Frontal cortex (tissue), 4 donors: ENCODE data around the gene MAMLD1. TPM values are rescaled to one million over a fixed set of nuclear protein-coding genes. Genes with fewer than 3 reads are reported as not detected.
A peak's percentile ranks its signal among the peaks of the same experiment; 100 is the strongest.

ENCODE experiments used
- DNase-seq, 2 donors: peaks; one replicate each; pipeline ENCODE4 v3.0.0; 2012; ENCODE audit warnings: low spot score in 2 of 2
- FAIRE-seq: peaks from 2 replicates; lab custom pipeline; 2012; peaks lifted over from hg19 to GRCh38; lab: Jason Lieb, UNC
- total RNA-seq: library from RNA; depleted of rRNA; stranded (reverse); fragments of >200 nt; gene quantifications from one replicate; pipeline ENCODE4 v1.2.3, GENCODE V29; 2014
- donor health status: control.
- donor health status: control.
- donor health status: control.

Gene MAMLD1
- total RNA-seq, 1 donor from 2014 or later, result 2.4 TPM

GRCh38 chrX:150377005-150377404 is 13.9 kb downstream of the MAMLD1 start:
- FAIRE-seq (no peak), DNase-seq (no peak)

DNA sequence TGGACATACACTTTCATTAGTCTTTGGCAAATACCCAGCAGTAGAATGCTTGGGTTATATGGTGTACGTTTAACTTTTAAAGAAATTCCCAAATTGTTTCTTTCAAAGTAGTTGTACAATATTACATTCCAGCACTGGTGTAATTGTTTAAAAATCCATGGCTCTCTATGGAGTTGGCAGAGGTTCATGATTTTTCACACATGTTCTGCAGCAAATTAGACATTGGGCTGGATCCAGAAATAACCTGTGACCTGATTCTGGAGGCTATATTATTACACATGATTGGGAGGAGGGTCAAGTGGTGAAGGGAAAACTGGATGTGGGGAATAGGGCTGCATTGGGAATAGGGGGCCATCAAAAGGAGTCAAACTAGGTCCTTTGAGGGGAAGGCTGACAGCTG is 41.9 kb downstream of the MAMLD1 start:
- FAIRE-seq, result no peak
- no peak for DNase-seq

DNA sequence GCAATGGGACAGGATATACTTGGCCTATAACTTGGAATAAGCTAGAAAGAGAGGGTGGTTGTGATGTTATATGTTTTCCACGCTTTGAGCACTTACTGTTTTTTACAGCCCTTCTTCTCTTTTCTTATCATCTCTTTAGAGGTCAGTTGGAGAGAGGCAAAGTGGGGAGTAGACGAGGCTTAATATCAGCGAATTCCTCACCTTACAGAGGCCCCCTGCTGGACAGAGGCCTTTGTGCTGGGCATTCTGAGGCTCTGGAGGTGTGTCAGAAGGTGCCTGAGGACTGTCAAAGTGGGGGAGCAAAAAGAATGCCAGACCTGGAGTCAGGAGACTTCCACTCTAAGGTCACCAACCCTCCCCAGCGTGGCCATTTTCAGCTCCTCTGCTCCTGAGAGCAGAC is 42.5 kb downstream of the MAMLD1 start:
- DNase-seq (no peak), FAIRE-seq (no peak)

GRCh38 chrX:150406596-150406995 is 43.5 kb downstream of the MAMLD1 start:
- DNase-seq, result no peak
- no peak for FAIRE-seq

DNA sequence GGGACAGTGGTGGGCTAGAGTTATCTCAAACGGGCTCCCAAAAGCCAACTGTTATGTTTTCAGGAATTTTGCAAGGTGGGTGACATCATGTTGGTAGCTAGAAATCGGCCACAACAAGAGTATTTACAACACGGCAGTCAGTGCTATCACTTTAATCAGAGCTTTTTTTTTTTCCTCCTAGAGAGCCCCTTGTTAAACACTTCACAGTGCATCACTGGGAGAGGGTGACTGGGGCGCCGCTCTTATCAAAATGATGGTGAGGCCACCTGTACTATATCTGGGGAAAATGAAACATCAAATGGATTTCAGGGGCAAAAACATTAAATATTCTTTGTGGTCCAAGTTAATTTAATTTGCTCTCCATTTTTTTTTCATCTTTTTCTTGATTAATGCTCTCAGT is 44.9 kb downstream of the MAMLD1 start:
- no peak for DNase-seq
- no peak for FAIRE-seq

GRCh38 chrX:150408561-150408960 is 45.4 kb downstream of the MAMLD1 start:
- FAIRE-seq (no peak), DNase-seq (no peak)

- no peak for DNase-seq
- no peak for FAIRE-seq
Observed at GRCh38 chrX:150409486-150409885, 46.4 kb downstream of the MAMLD1 start.

DNA sequence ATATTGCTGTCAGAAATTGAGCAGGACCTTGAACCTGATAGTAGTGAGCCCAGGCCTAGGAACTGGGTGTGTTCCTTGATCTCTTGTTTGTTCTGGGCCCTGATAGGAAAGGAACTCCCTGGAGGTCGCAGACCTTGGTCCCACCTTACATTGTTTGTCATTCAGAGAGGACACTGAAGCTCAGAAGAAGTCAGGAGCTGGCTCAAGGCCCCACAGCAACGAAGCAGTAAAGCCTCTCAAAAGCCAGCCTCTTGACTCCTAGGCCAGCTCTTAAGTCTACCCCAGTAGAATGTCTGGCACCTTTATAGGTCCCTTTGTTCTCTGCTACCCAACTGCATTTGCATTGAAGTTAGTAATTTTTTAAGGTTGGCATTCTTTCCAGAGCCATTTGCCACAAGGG is 46.8 kb downstream of the MAMLD1 start:
- no peak for FAIRE-seq
- DNase-seq, result no peak

DNA sequence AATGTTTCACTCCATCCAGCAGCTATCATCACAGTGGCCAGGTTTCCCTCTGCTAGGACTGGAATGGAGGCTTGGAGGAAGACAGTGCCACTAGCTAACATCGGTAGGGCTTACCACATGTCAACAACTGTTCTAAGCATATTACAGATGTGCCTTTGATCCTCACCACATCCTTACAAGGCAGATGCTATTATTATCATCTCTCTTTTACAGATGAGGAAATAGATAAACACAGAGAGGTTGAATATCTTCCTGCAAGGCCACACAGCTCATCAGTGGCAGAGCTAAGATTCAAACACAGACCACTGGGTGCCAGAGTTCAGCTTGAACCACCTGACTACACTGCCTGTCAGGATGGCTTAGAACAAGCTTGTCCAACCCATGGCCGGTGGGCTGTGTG is 47.4 kb downstream of the MAMLD1 start:
- no peak for DNase-seq
- FAIRE-seq, result no peak

GRCh38 chrX:150411656-150412055 is 48.5 kb downstream of the MAMLD1 start:
- DNase-seq (no peak), FAIRE-seq (no peak)

DNA sequence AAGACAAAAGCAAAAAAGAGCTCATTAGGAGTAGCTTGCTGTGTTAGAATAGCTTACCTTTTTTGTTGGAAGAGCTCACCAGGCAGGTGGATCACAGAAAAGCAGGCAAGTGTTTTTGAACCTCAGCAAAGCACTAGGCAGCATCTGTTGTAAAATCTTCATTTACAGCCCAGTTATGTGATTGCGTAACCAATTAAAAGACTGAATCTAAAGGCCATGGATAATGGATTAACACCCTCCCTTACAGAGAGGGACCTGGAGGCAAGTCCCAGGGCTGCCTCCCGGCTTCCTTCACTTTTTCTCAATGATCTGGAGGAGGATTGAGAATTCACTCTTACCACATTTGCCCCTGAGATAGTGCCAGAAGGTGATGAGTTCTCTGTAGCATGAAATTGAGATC is 51.1 kb downstream of the MAMLD1 start:
- DNase-seq (no peak), FAIRE-seq (no peak)

DNA sequence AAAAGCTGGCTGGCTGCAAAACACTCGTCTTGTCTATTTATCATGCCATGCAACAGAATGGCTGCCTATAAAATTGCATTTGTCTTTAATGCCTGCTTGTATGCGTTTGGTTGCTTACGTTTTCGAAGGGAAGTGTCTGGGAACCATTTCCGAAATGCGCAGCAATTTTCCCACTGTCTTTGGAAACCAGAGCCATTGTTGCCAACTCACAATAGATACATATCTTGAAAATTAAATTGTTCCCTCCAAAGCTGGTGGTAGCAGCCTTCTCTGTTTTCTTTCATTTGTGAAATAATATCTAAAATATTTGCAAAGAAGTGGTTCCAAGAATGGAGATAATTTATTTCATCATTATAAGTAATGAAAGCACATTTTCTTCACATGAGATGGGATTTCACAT is 53.4 kb downstream of the MAMLD1 start:
- no peak for FAIRE-seq
- DNase-seq, result no peak

- FAIRE-seq, result no peak
- DNase-seq, result peak in 1 of 2 donors; percentile 4
Observed at GRCh38 chrX:150421816-150422215, 58.7 kb downstream of the MAMLD1 start.

GRCh38 chrX:150429594-150429993 is 66.5 kb downstream of the MAMLD1 start:
- DNase-seq (no peak), FAIRE-seq (no peak)

DNA sequence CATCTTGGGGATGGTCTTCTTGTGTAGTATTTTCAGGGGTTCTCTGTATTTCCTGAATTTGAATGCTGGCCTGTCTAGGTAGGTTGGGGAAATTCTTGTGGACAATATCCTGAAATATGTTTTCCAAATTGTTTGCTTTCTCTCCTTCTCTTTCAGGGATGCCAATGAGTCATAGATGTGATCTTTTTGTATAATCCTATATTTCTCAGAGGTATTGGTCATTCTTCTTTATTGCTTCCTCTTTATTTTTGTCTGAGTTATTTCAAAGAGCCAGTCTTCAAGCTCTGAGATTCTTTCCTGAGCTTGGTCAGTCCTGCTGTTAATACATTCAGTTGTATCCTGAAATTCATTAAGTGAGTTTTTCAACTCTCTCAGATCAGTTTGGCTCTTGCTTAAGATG is 73.1 kb downstream of the MAMLD1 start:
- FAIRE-seq, result no peak
- DNase-seq, result no peak

DNA sequence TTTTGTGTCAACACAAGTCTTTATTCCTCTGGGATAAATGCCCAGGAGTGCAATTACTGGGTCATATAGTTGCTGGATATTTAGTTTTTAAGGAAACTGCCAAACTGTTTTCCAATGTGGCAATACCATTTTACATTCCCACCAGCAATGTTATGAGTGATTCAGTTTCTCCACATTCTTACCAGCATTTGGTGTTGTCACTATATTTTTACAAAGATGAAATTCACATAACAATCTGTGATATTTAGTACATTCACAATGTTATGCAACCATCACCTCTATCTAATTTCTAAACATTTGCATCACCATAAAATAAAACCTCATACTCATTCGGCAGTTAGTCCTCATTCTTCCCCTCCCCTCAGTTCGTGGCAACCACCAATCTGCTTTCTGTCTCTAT is 75.0 kb downstream of the MAMLD1 start:
- DNase-seq (no peak), FAIRE-seq (no peak)

- FAIRE-seq, result no peak
- no peak for DNase-seq
Observed at GRCh38 chrX:150446151-150446550, 83.0 kb downstream of the MAMLD1 start.

- no peak for FAIRE-seq
- DNase-seq, result no peak
Observed at GRCh38 chrX:150446995-150447394, 83.9 kb downstream of the MAMLD1 start.

GRCh38 chrX:150449313-150449712 is 86.2 kb downstream of the MAMLD1 start:
- no peak for DNase-seq
- no peak for FAIRE-seq

DNA sequence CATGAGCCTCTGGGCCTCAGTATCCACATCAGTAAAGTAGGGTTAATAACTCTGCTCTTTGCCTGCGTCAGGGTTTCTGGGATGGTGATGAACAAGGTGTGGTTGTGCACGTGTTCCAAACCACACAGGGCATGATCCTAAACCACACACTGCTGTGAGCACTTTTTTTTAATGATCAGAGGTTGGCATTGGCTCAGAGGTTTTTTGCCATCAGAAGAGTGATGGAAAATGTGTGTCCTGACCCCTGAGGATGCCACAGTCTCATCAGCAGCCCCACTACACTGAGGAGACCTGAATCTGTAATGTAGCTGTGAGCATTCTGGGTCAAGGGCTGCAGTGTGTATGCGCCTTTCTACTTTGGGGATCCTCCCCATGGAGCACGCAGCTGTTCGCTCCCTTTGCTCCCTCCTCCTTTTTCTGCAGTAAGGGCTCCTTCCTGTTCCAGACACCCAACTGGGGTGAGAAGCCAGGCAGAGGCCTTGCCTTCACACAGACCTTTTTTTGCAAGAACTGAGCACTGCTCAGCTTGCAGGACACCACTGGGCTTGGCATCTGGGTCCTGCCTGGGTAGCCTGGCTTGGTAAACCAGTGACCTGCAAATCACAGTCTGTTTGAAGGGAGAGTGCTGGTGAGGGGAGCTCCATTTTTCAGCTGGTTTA is 87.5 kb downstream of the MAMLD1 start:
- DNase-seq, result no peak
- no peak for FAIRE-seq

DNA sequence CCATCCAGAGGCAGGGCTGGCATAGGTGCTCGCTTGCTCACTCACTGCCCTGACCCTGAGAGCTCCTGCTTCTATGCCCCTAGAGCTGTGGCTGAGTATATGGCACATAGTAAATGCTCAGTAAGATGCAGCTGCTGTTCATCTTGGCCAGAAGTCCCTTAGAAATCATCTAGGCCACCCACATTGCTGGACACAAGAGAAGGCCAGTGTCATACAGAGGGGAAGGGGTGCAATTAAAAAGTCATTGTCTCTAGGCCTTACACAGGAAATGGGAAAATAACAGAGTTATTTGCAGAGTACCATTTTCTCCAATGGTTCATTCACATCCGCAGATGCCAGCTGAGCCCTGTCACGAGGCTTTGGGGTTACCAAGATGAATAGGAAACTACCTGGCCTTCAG is 88.8 kb downstream of the MAMLD1 start:
- no peak for DNase-seq
- no peak for FAIRE-seq

GRCh38 chrX:150454083-150454482 is 91.0 kb downstream of the MAMLD1 start:
- DNase-seq, result no peak
- FAIRE-seq, result no peak
